GM20000 (cell line): ENCODE data around the gene PDZK1IP1.
A peak's percentile ranks its signal among the peaks of the same experiment; 100 is the strongest.
"Not testable (repeated sequence)": the region's sequence is repeated elsewhere in the genome, so short reads cannot be mapped to it uniquely, and the experiment has no call there.

ENCODE experiments used
- DNase-seq: peaks from one replicate; pipeline ENCODE4 v3.0.0; 2012; ENCODE audit warnings: low spot score
- TF ChIP-seq, protein P1 (sequence below): IDR thresholded peaks from 2 replicates; pipeline ENCODE4 v1.5.1; 2012; ENCODE audit warnings: mild to moderate bottlenecking, control low read depth; ENCODE audit errors: extremely low read depth, missing control alignments

The PDZK1IP1 gene

GRCh38 chr1:47147047-47147785 lies 42.6 kb downstream of the PDZK1IP1 start:
- no peak for DNase-seq
- TF ChIP-seq, protein P1, sequence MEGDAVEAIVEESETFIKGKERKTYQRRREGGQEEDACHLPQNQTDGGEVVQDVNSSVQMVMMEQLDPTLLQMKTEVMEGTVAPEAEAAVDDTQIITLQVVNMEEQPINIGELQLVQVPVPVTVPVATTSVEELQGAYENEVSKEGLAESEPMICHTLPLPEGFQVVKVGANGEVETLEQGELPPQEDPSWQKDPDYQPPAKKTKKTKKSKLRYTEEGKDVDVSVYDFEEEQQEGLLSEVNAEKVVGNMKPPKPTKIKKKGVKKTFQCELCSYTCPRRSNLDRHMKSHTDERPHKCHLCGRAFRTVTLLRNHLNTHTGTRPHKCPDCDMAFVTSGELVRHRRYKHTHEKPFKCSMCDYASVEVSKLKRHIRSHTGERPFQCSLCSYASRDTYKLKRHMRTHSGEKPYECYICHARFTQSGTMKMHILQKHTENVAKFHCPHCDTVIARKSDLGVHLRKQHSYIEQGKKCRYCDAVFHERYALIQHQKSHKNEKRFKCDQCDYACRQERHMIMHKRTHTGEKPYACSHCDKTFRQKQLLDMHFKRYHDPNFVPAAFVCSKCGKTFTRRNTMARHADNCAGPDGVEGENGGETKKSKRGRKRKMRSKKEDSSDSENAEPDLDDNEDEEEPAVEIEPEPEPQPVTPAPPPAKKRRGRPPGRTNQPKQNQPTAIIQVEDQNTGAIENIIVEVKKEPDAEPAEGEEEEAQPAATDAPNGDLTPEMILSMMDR = no peak

DNA sequence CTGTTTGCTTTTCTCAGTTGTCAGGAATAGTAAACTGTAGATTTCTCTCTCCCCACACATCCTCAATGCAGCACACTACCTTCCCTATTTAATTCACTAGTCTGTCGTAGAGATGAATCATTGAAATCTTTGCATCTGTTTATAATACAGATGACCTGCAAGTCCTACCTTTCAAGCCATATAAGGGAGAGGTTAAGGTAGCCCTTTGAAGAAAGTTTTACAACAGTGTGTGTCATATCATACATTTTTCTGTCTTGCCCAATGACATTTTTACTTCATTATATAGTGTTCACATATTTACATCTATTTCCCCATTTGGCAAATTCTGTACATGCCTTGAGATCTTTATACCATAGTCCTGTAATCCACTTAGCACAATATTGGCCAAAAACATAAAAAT lies 43.3 kb downstream of the PDZK1IP1 start:
- not testable (repeated sequence) for DNase-seq

- TF ChIP-seq, protein P1 = peak; percentile 10
- DNase-seq = not testable (repeated sequence)
Measured at GRCh38 chr1:47143654-47144053, 46.2 kb downstream of the PDZK1IP1 start.

- not testable (repeated sequence) for DNase-seq
Measured at GRCh38 chr1:47140358-47140757, 49.5 kb downstream of the PDZK1IP1 start.

GRCh38 chr1:47137925-47138615 lies 51.8 kb downstream of the PDZK1IP1 start:
- TF ChIP-seq, protein P1 = no peak
- no peak for DNase-seq

GRCh38 chr1:47137198-47137597 lies 52.6 kb downstream of the PDZK1IP1 start, which contains the start of gene CYP4A22:
Gene CYP4A22, plus strand, starts transcription at chr1:47137441. Its CDS starts 45 bp downstream, at chr1:47137486.
- TF ChIP-seq, protein P1 = no peak

More at GRCh38 chr1:47137198-47137597, 52.6 kb downstream of the PDZK1IP1 start, which contains the start of gene CYP4A22:
- no peak for DNase-seq
